GM10248 (cell line): ENCODE measurements around the gene TMEM41B.
A peak's percentile ranks its signal among the peaks of the same experiment; 100 is the strongest.
"Not testable (repeated sequence)": the region's sequence is repeated elsewhere in the genome, so short reads cannot be mapped to it uniquely, and the experiment has no call there.

ENCODE experiments used
- CTCF ChIA-PET: fragments of 300-600 bp; sonication (Branson Sonifier 250); formaldehyde crosslinking; extraction: SDS; loops from one replicate; lab custom pipeline; 2021; ENCODE audit warnings: antibody characterized with exemption; lab: Yijun Ruan, JAX
- POLR2A ChIA-PET: fragments of 350-650 bp; sonication (Branson Sonifier 250); formaldehyde crosslinking; extraction: SDS; loops from one replicate; lab custom pipeline; 2020; ENCODE audit warnings: antibody characterized with exemption; lab: Yijun Ruan, JAX
- DNase-seq: peaks from one replicate; pipeline ENCODE4 v3.0.0; 2012; ENCODE audit errors: extremely low spot score
- TF ChIP-seq, protein P1 (sequence below): IDR thresholded peaks from 2 replicates; pipeline ENCODE4 v1.5.1; 2012; ENCODE audit warnings: mild to moderate bottlenecking, low read depth; ENCODE audit errors: extremely low read depth, missing control alignments, control extremely low read depth

Gene TMEM41B

DNA sequence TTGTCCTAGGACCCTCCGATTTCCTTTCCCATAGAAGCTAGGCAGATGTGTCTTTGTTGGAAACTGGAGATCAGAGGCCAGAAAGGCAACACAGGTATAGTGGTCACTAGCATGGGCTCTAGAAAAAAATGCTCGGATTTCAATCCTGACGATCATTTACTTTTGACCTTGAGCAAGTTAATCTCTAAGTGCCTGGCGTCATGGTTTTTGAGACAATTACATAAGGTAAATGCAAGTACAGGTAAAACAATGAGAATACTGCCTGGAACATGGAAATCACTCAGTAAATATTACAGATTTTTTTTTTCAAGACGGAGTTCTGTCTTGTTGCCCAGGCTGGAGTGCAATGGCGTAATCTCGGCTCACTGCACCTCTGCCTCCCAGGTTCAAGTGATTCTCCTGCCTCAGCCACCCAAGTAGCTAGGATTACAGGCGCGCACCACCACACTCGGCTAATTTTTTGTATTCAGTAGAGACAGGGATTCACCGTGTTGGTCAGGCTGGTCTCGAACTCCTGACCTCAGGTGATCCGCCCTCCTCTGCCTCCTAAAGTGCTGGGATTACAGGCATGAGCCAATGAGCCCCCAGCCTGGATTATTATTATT lies 48.2 kb downstream of the TMEM41B start:
- DNase-seq = no peak
- ChIA-PET CTCF (interaction anchor here (0.8 to 2.6 kb wide), 4 partner anchors 9 to 241 kb away, joined by 3 to 8 read pairs (median 4); no protein-coding TSS in a partner anchor), POLR2A (no interaction called here)
- TF ChIP-seq, protein P1, sequence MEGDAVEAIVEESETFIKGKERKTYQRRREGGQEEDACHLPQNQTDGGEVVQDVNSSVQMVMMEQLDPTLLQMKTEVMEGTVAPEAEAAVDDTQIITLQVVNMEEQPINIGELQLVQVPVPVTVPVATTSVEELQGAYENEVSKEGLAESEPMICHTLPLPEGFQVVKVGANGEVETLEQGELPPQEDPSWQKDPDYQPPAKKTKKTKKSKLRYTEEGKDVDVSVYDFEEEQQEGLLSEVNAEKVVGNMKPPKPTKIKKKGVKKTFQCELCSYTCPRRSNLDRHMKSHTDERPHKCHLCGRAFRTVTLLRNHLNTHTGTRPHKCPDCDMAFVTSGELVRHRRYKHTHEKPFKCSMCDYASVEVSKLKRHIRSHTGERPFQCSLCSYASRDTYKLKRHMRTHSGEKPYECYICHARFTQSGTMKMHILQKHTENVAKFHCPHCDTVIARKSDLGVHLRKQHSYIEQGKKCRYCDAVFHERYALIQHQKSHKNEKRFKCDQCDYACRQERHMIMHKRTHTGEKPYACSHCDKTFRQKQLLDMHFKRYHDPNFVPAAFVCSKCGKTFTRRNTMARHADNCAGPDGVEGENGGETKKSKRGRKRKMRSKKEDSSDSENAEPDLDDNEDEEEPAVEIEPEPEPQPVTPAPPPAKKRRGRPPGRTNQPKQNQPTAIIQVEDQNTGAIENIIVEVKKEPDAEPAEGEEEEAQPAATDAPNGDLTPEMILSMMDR = no peak

DNA sequence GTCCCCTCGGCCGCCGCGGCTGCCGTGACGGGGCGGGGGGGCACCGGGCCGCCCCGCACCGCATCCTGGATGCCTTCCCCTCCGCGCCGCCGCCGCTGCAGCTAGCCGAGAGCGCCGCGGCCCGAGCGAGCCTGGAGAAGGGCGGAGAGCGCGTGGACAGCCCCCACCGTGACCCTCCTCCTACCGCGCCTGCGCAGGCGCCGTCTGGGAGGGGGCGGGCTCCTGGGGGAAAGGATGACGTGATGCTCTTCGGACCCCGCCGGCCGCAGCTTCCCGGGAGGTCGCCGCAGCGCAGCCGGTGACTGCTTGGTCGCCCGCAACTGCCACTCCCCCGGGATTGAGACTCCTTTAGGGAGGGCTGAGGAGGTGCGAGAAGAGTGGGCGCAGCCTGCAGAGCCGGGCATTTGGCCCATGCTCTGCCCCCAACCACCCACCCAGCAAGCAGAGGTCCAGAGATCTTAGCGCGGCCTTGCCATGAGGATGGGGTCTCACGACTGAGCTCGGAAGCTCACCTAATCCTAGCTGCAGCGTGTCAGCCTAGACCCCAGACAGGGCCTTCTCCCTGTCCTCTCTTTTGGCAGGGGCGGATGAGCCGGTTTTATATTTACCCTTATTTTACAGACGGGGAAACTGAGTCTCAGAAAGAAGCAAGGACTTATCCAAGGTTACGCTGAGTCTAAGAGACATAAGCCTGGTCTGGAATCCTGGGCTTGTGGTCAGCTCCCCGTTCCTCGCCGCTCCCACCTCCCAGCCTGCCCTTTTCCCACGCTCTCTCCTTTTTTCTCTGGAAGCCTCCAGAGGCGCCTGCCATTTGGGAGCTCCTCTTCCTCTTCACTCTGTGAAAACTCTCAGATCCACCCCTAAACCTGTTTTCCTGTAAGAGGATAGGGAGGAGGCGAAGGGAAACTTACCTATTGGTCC lies 48.9 kb downstream of the TMEM41B start, which contains the start of gene DENND5A:
Gene DENND5A (minus strand): TSS at position 140 of the 921 bp plus-strand sequence. CDS start 281 bp downstream, outside the sequence.
- POLR2A ChIA-PET = no interaction called here
- CTCF ChIA-PET = interaction anchor here (0.8 to 2.6 kb wide), 6 partner anchors 10 to 241 kb away, joined by 3 to 8 read pairs (median 3); no protein-coding TSS in a partner anchor
- peak; percentile 94 for DNase-seq
- TF ChIP-seq, protein P1 = peak; percentile 40

DNA sequence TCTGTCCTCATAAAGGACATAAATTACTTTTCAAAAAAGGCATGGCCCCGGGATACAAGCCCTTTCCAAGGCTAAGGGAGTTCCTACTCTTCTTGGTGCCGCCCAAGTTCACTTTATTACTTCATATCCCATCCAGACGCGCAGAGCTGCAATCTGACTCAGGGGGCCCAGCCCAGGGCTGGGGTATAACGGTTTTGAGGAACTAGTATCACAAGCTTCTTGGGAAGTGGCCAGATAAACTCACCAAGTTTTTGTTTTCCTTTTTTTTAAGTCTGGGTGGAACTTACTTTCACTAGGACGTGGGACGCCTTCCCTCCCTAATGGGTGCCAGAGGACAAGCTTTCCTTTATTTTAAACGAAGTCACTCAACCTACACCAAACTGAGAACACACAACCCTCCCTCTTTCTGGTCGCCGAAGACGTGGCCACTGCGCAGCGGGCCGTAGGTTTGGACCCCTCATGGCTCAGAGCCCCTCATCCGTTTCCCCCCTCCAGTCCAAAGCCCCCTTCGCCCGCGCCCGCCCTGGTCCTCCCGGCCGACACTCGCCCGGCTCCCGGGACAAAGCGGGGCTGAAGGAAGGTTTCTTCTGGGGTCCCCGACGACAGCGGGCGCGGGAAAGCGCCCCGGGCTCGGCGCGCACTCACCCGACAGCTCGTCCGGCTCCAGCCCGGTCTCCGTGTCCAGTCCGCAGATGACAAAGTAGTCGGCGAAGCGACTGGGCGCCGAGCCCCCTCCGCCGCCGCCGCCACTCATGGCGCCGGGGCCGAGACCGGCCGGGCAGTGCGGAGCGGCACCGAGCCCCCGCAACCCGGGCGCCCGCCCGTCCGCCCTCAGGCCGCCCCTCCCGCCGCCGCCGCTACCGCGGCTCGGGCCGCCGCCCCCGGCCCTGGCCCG lies 49.8 kb downstream of the TMEM41B start:
- CTCF ChIA-PET = interaction anchor here (1.2 to 2.6 kb wide), 4 partner anchors 16 to 242 kb away, joined by 3 to 8 read pairs (median 3); no protein-coding TSS in a partner anchor

DNA sequence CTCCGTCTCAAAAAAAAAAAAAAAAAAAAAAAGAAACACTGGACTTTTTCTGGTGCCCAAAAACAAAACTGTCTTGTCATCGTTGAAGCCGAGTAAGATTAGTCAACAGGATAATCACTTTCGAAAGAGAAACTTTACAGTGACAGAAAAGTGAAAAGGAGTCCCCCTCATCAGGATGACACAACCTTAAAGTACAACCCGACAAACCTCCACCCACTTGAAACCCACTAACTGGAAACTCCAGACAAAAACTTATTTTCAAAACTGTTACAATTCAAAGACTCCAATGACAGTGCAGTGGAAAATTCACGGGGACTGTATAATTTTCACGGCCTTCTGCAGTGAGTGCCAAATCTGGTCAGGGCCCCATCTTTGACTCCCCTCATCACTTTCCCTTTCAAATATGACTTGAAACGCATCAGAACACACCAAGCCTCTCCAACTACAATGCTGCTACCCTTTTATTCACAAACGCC lies 50.5 kb downstream of the TMEM41B start:
- POLR2A ChIA-PET = interaction anchor here (0.7 to 1.6 kb wide), 2 partner anchors 17 to 192 kb away, joined by 3 read pairs; no protein-coding TSS in a partner anchor
- CTCF ChIA-PET = interaction anchor here (1.2 to 2.6 kb wide), 4 partner anchors 10 to 243 kb away, joined by 3 to 8 read pairs (median 4); no protein-coding TSS in a partner anchor
- peak; percentile 87 for DNase-seq
- TF ChIP-seq, protein P1 = no peak

More for the DNA sequence above, 49.8 kb downstream of the TMEM41B start:
- DNase-seq = peak; percentile 33
- POLR2A ChIA-PET = interaction anchor here (1.6 kb wide), 1 partner anchor 17 kb away, joined by 3 read pairs; no protein-coding TSS in a partner anchor
- TF ChIP-seq, protein P1 = no peak

DNA sequence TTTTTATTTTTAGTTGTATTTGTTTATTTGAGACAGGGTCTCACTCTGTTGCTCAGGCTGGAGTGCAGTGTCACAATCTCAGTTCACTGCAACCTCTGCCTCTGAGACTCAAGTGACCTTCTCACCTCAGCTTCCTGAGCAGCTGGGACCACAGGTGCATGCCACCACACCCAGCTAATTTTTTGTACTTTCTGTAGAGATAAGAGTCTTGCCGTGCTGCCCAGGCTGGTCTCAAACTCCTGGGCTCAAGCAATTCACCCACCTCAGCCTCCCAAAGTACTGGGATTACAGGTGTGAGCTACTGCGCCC lies 53.6 kb downstream of the TMEM41B start:
- not testable (repeated sequence) for DNase-seq
- CTCF ChIA-PET = interaction anchor here (0.8 to 1.6 kb wide), 5 partner anchors 10 to 488 kb away, joined by 3 to 8 read pairs (median 3); no protein-coding TSS in a partner anchor

More for the DNA sequence above, 53.6 kb downstream of the TMEM41B start:
- POLR2A ChIA-PET = not testable (repeated sequence)
